IMR-90 (cell line): ENCODE results near the gene LRRC66. TPM values are rescaled to one million over a fixed set of nuclear protein-coding genes. Genes with fewer than 3 reads are reported as not detected.

ENCODE experiments used
- ATAC-seq: fragments of 200-7000 bp; cut with Tn5 transposase; 2 replicates; pipeline ENCODE4 v1.9.1; 2020; ENCODE audit warnings: low read depth, mild to moderate bottlenecking, moderate library complexity
- BruUV-seq: library from RNA; stranded (reverse); fragments of 400-500 nt; replicated peaks from 2 replicates; lab custom pipeline; 2021; lab: Mats Ljungman, UMichigan
- CTCF ChIA-PET: fragments of 300-600 bp; formaldehyde crosslinking; extraction: SDS; loops from one replicate; lab custom pipeline; 2021; ENCODE audit warnings: antibody characterized with exemption; lab: Yijun Ruan, JAX
- POLR2A ChIA-PET: fragments of 300-600 bp; sonication (Branson Sonifier 250); formaldehyde crosslinking; loops from one replicate; lab custom pipeline; 2022; ENCODE audit warnings: antibody characterized with exemption; ENCODE audit not compliant: unreplicated experiment; lab: Charles Lee
- DNase-seq: peaks from one replicate; pipeline ENCODE4 v3.0.0; 2013
- H2AFZ ChIP-seq: replicated peaks from 2 replicates; pipeline ENCODE3; 2013; ENCODE audit warnings: low read length, mild to moderate bottlenecking; ENCODE audit not compliant: poor library complexity
- H2AK5ac ChIP-seq: 2 replicates; pipeline ENCODE4 v1.6.1; 2013; ENCODE audit warnings: low read depth, low read length, inconsistent platforms
- H2AK9ac ChIP-seq: replicated peaks from 2 replicates; pipeline ENCODE3; 2013; ENCODE audit warnings: mild to moderate bottlenecking, low read depth, low read length, moderate library complexity; ENCODE audit not compliant: poor library complexity
- H2BK120ac ChIP-seq: 2 replicates; pipeline ENCODE4 v1.6.1; 2013; ENCODE audit warnings: low read depth, low read length, inconsistent platforms
- H2BK15ac ChIP-seq: 3 replicates; pipeline ENCODE4 v1.6.1; 2013; ENCODE audit warnings: low read depth, low read length, inconsistent platforms
- H2BK20ac ChIP-seq: 2 replicates; pipeline ENCODE4 v1.6.1; 2013; ENCODE audit warnings: low read depth, mild to moderate bottlenecking, inconsistent platforms, low read length, moderate library complexity
- H2BK5ac ChIP-seq: 2 replicates; pipeline ENCODE4 v1.6.1; 2013; ENCODE audit warnings: mild to moderate bottlenecking, low read depth, low read length, inconsistent platforms; ENCODE audit not compliant: poor library complexity, severe bottlenecking
- H3K14ac ChIP-seq: replicated peaks from 2 replicates; pipeline ENCODE4 v1.6.1; 2013; ENCODE audit warnings: low read depth, low read length, inconsistent platforms
- H3K18ac ChIP-seq: 2 replicates; pipeline ENCODE4 v1.6.1; 2013; ENCODE audit warnings: low read depth, low read length, control low read depth
- H3K23ac ChIP-seq: 2 replicates; pipeline ENCODE4 v1.6.1; 2013; ENCODE audit warnings: low read depth, low read length, inconsistent platforms
- H3K27ac ChIP-seq: 2 replicates; pipeline ENCODE4 v1.5.1; 2013; ENCODE audit warnings: mild to moderate bottlenecking, control low read depth, low read length; ENCODE audit not compliant: insufficient read depth
- H3K27me3 ChIP-seq: 2 replicates; pipeline ENCODE4 v1.6.1; 2013; ENCODE audit warnings: low read length; ENCODE audit not compliant: control insufficient read depth, insufficient read depth
- H3K36me3 ChIP-seq: 2 replicates; pipeline ENCODE4 v1.6.1; 2013; ENCODE audit warnings: low read length, mixed read lengths; ENCODE audit not compliant: control insufficient read depth, insufficient read depth
- H3K4ac ChIP-seq: 2 replicates; pipeline ENCODE4 v1.6.1; 2013; ENCODE audit warnings: low read depth, low read length, inconsistent platforms
- H3K4me1 ChIP-seq: 2 replicates; pipeline ENCODE4 v1.6.1; 2013; ENCODE audit warnings: low read length, mixed read lengths; ENCODE audit not compliant: control insufficient read depth, insufficient read depth
- H3K4me2 ChIP-seq: 2 replicates; pipeline ENCODE4 v1.6.1; 2013; ENCODE audit warnings: low read depth, mild to moderate bottlenecking, control low read depth, low read length, moderate library complexity
- H3K4me3 ChIP-seq: 2 replicates; pipeline ENCODE4 v1.5.1; 2013; ENCODE audit warnings: low read depth, mild to moderate bottlenecking, control low read depth, low read length, moderate library complexity; ENCODE audit not compliant: insufficient read depth
- H3K56ac ChIP-seq: 2 replicates; pipeline ENCODE4 v1.6.1; 2013; ENCODE audit warnings: low read length, inconsistent platforms; ENCODE audit not compliant: insufficient read depth; ENCODE audit errors: extremely low read depth
- H3K79me1 ChIP-seq, 2 experiments: 2 replicates each; pipeline ENCODE4 v1.6.1; 2013; ENCODE audit warnings: low read length in 2 of 2, inconsistent platforms in 1 of 2, low read depth in 1 of 2
- H3K9ac ChIP-seq: 2 replicates; pipeline ENCODE4 v1.6.1; 2013; ENCODE audit warnings: low read depth, low read length, control low read depth
- H3K9me1 ChIP-seq: 2 replicates; pipeline ENCODE4 v1.6.1; 2013; ENCODE audit warnings: low read length, inconsistent platforms; ENCODE audit not compliant: insufficient read depth
- H3K9me3 ChIP-seq: 2 replicates; pipeline ENCODE4 v1.6.1; 2013; ENCODE audit warnings: low read length; ENCODE audit not compliant: control insufficient read depth, insufficient read depth
- H4K20me1 ChIP-seq: 2 replicates; pipeline ENCODE4 v1.6.1; 2013; ENCODE audit warnings: low read length, inconsistent platforms; ENCODE audit not compliant: insufficient read depth
- H4K5ac ChIP-seq: 2 replicates; pipeline ENCODE4 v1.6.1; 2013; ENCODE audit warnings: mild to moderate bottlenecking, low read depth, low read length, control low read depth
- H4K8ac ChIP-seq, 2 experiments: 2 replicates each; pipeline ENCODE4 v1.6.1; 2013; ENCODE audit warnings: low read depth in 2 of 2, low read length in 2 of 2, control low read depth in 1 of 2, inconsistent platforms in 1 of 2
- H4K91ac ChIP-seq: 2 replicates; pipeline ENCODE4 v1.6.1; 2013; ENCODE audit warnings: low read depth, low read length, inconsistent platforms; ENCODE audit not compliant: insufficient read depth
- BHLHE40 ChIP-seq: fragments of 150-350 bp; IDR thresholded peaks from 2 replicates; pipeline ENCODE4 v1.6.1; 2016; ENCODE audit warnings: mild to moderate bottlenecking, low read depth, low read length
- CEBPB ChIP-seq: IDR thresholded peaks from 2 replicates; pipeline ENCODE4 v1.6.1; 2012; ENCODE audit warnings: low read depth, low read length, improper control_type of control experiment
- CHD1 ChIP-seq: IDR thresholded peaks from 2 replicates; pipeline ENCODE4 v1.6.1; 2012; ENCODE audit warnings: low read depth, low read length, improper control_type of control experiment
- ELK1 ChIP-seq: fragments of 150-350 bp; IDR thresholded peaks from 2 replicates; pipeline ENCODE4 v1.6.1; 2016; ENCODE audit warnings: low read depth, mild to moderate bottlenecking, low read length, moderate library complexity, borderline replicate concordance
- FOS ChIP-seq: fragments of 150-350 bp; IDR thresholded peaks from 2 replicates; pipeline ENCODE4 v1.6.1; 2016; ENCODE audit warnings: low read depth, low read length
- MAFK ChIP-seq: IDR thresholded peaks from 2 replicates; pipeline ENCODE4 v1.6.1; 2012; ENCODE audit warnings: low read depth, low read length, improper control_type of control experiment
- MAZ ChIP-seq: IDR thresholded peaks from 2 replicates; pipeline ENCODE4 v1.6.1; 2012; ENCODE audit warnings: low read depth, mild to moderate bottlenecking, low read length, improper control_type of control experiment, moderate library complexity, borderline replicate concordance
- MXI1 ChIP-seq: IDR thresholded peaks from 2 replicates; pipeline ENCODE4 v1.6.1; 2012; ENCODE audit warnings: low read depth, mild to moderate bottlenecking, low read length, moderate library complexity, borderline replicate concordance
- NFE2L2 ChIP-seq: fragments of 150-350 bp; IDR thresholded peaks from 2 replicates; pipeline ENCODE4 v1.6.1; 2016; ENCODE audit warnings: low read depth, mild to moderate bottlenecking, low read length
- POLR2A ChIP-seq: IDR thresholded peaks from 2 replicates; pipeline ENCODE4 v1.6.1; 2012; ENCODE audit warnings: mild to moderate bottlenecking, low read depth, low read length
- RAD21 ChIP-seq: IDR thresholded peaks from 2 replicates; pipeline ENCODE4 v1.6.1; 2012; ENCODE audit warnings: low read length, improper control_type of control experiment
- RCOR1 ChIP-seq: IDR thresholded peaks from 2 replicates; pipeline ENCODE4 v1.6.1; 2012; ENCODE audit warnings: mild to moderate bottlenecking, low read length, improper control_type of control experiment; ENCODE audit not compliant: insufficient replicate concordance
- RFX5 ChIP-seq: IDR thresholded peaks from 2 replicates; pipeline ENCODE4 v1.8.0; 2012; ENCODE audit warnings: low read depth, mild to moderate bottlenecking, low read length, moderate library complexity
- SMC3 ChIP-seq: fragments of 150-350 bp; IDR thresholded peaks from 2 replicates; pipeline ENCODE4 v1.6.1; 2016; ENCODE audit warnings: low read depth, mild to moderate bottlenecking, antibody characterized with exemption, low read length, moderate library complexity
- USF2 ChIP-seq: fragments of 150-350 bp; IDR thresholded peaks from 2 replicates; pipeline ENCODE4 v1.6.1; 2017; ENCODE audit warnings: mild to moderate bottlenecking, antibody characterized with exemption, low read length, low read depth
- WGBS, 2 experiments: methylation state at CpG; one replicate each; pipeline versions ENCODE4 v1.1.5 to v1.1.7; 2013; ENCODE audit warnings: missing lambda C conversion rate in 2 of 2; ENCODE audit not compliant: insufficient read length in 1 of 2; ENCODE audit errors: extremely low coverage in 2 of 2; 5-methylcytosine and 5-hydroxymethylcytosine counted together
- dilution Hi-C: fragments of 300-500 bp; cut with HindIII; formaldehyde crosslinking; loops from one replicate; pipeline ENCODE4 v1.14.3; 2018; ENCODE audit warnings: low sequenced_read_pairs; ENCODE audit not compliant: unreplicated experiment
- in situ Hi-C: fragments of 300-500 bp; cut with MboI; formaldehyde crosslinking; loops from 3 replicates; pipeline ENCODE4 v1.14.3; 2019; ENCODE audit warnings: low sequenced_read_pairs, inconsistent platforms, mixed read lengths
- intact Hi-C: fragments of 100-400 bp; cut with micrococcal nuclease; formaldehyde crosslinking; loops from 2 replicates; pipeline ENCODE4 v1.10.0; 2022
- polyA plus RNA-seq, 3 experiments: library from polyadenylated mRNA; depleted of rRNA; stranded (reverse); fragments of >200 nt; gene quantifications; 2 replicates each; pipeline ENCODE4 v1.2.3, GENCODE V29; 2012; ENCODE audit warnings: low replicate concordance in 1 of 3
- total RNA-seq: library from RNA; depleted of rRNA; stranded (reverse); fragments of >200 nt; gene quantifications from 2 replicates; pipeline ENCODE4 v1.2.3, GENCODE V29; 2012
- TF ChIP-seq, protein P1 (sequence below): conservative IDR thresholded peaks from 2 replicates; pipeline ENCODE4 v1.5.1; 2012; ENCODE audit warnings: mild to moderate bottlenecking, low read depth, low read length, improper control_type of control experiment

Gene LRRC66
- total and polyA plus RNA-seq, 2 of the 4 experiments (the other 2 are of a cell fraction): 0.09 to 0.18 TPM

DNA sequence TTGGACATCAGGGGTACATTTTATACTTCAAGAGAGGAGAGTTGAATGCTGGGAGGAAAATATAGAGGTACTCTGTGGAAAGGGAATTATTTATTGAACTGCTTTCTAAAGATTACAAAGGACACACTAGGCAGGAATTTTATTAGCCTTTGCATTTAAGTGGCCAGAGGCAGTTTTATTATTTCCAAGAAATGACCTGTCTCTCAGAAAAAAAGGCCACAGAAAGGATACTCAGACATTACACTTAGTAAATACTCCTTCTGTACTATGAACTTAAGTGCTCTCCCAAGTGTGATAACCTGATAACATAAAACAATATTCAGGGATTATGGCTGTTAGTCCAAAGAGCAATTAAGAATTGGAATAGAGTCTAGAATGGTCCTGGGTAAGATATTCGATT, 7.5 kb downstream of the LRRC66 start:
- H3K18ac ChIP-seq: no peak overlapping the region
- H2AK9ac ChIP-seq: no peak overlapping the region
- H3K4ac ChIP-seq: no peak overlapping the region
- no peaks in the 10 kb centered on the region for H4K20me1 ChIP-seq
- no peak overlapping the region for H2AK5ac ChIP-seq
- no peak for DNase-seq
- H4K91ac ChIP-seq: no peak overlapping the region
- H3K79me1 ChIP-seq: no peaks in the 10 kb centered on the region
- no peaks in the 10 kb centered on the region for H3K36me3 ChIP-seq
- H3K14ac ChIP-seq: no peak overlapping the region
- no peak overlapping the region for H3K4me3 ChIP-seq
- H4K5ac ChIP-seq: no peak overlapping the region
- no peak overlapping the region for H3K4me2 ChIP-seq
- H2BK15ac ChIP-seq: no peak overlapping the region
- no TSS peak for BruUV-seq
- ChIA-PET POLR2A (no interaction called here), CTCF (no interaction called here)
- H3K9me3 ChIP-seq: no peaks in the 10 kb centered on the region
- no peaks in the 10 kb centered on the region for H3K27me3 ChIP-seq
- H2BK5ac ChIP-seq: no peak overlapping the region
- H2BK120ac ChIP-seq: no peak overlapping the region
- no peaks in the 10 kb centered on the region for H3K4me1 ChIP-seq
- H3K23ac ChIP-seq: no peak overlapping the region
- dilution Hi-C loops: no loop called here
- H4K8ac ChIP-seq: no peak overlapping the region
- WGBS, 2 experiments: no CpG with 5 or more reads among the region's 1 CpG
- H3K56ac ChIP-seq: no peak overlapping the region
- no peak overlapping the region for H2AFZ ChIP-seq
- in situ Hi-C loops: no loop called here
- H3K9ac ChIP-seq: no peak overlapping the region
- H3K27ac ChIP-seq: no peak overlapping the region
- TF ChIP-seq NFE2L2 (no peak), BHLHE40 (no peak), MAZ (no peak), RAD21 (no peak), CHD1 (no peak), USF2 (no peak), CEBPB (no peak), SMC3 (no peak), FOS (no peak), RCOR1 (no peak), ELK1 (no peak), RFX5 (no peak), MAFK (no peak), MXI1 (no peak), POLR2A (no peak)
- TF ChIP-seq, protein P1, sequence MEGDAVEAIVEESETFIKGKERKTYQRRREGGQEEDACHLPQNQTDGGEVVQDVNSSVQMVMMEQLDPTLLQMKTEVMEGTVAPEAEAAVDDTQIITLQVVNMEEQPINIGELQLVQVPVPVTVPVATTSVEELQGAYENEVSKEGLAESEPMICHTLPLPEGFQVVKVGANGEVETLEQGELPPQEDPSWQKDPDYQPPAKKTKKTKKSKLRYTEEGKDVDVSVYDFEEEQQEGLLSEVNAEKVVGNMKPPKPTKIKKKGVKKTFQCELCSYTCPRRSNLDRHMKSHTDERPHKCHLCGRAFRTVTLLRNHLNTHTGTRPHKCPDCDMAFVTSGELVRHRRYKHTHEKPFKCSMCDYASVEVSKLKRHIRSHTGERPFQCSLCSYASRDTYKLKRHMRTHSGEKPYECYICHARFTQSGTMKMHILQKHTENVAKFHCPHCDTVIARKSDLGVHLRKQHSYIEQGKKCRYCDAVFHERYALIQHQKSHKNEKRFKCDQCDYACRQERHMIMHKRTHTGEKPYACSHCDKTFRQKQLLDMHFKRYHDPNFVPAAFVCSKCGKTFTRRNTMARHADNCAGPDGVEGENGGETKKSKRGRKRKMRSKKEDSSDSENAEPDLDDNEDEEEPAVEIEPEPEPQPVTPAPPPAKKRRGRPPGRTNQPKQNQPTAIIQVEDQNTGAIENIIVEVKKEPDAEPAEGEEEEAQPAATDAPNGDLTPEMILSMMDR: no peak
- no peak overlapping the region for H2BK20ac ChIP-seq
- no peak for ATAC-seq
- H3K9me1 ChIP-seq: no peaks in the 10 kb centered on the region
- intact Hi-C loops: loop anchor here (10.0 kb wide), 1 partner anchor 58 kb away; no protein-coding TSS in a partner anchor
